ENCODE results near the gene TMEM229A.

- TF ChIP-seq CTCF (IDR thresholded peaks at IDR 0.05; ENCODE audit: extremely low read depth in 1 of 2, insufficient read depth in 1 of 2, low read depth in 1 of 2, low read length in 2 of 2) (no peak), JUN (IDR thresholded peaks at IDR 0.05; ENCODE audit: borderline replicate concordance, insufficient read depth, insufficient read length, low read depth) (no peak)
Measured at GRCh38 chr7:124042826-124043225, 10.0 kb upstream of the TMEM229A start.
